Stomach (tissue), 4 donors: ENCODE results near the gene XRCC1.

Experiments used
- POLR2A ChIP-seq, 4 donors: fragments of 450-650 bp; IDR thresholded peaks; one replicate each; pipeline ENCODE4 v1.6.1; 2016; ENCODE audit warnings: antibody characterized with exemption in 4 of 4, control low read depth in 2 of 4, mild to moderate bottlenecking in 1 of 4, moderate library complexity in 1 of 4
- TF ChIP-seq, protein P1 (sequence below), 7 experiments: fragments of 450-650 bp in 4 of 7; fragments of 200-600 bp in 3 of 7; sonication (generic) in 3 of 7; IDR thresholded peaks; one replicate each; pipeline ENCODE4 v1.5.1; 2016 to 2019; ENCODE audit warnings: antibody characterized with exemption in 7 of 7, control low read depth in 2 of 7, mild to moderate bottlenecking in 1 of 7

DNA sequence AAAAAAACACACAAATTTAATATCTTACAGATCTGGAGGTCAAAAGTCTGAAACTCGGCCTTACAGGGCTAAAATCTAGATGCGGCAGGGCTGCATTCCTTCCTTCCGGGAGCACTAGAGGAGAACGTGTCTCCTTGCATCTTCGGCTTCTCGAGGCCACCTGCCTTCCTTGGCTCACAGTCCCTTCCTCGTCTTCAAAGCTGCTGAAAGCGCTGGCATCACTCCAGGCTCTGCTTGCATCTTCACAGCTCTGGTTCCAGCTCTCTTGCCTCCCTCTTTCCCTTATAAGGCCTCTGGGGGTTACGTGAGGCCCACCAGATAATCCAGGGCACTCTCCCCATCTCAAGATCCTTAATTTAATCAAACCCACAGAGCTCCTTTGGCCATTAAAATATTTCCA, 10.5 kb downstream of the XRCC1 start:
- TF ChIP-seq, protein P1, sequence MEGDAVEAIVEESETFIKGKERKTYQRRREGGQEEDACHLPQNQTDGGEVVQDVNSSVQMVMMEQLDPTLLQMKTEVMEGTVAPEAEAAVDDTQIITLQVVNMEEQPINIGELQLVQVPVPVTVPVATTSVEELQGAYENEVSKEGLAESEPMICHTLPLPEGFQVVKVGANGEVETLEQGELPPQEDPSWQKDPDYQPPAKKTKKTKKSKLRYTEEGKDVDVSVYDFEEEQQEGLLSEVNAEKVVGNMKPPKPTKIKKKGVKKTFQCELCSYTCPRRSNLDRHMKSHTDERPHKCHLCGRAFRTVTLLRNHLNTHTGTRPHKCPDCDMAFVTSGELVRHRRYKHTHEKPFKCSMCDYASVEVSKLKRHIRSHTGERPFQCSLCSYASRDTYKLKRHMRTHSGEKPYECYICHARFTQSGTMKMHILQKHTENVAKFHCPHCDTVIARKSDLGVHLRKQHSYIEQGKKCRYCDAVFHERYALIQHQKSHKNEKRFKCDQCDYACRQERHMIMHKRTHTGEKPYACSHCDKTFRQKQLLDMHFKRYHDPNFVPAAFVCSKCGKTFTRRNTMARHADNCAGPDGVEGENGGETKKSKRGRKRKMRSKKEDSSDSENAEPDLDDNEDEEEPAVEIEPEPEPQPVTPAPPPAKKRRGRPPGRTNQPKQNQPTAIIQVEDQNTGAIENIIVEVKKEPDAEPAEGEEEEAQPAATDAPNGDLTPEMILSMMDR (IDR thresholded peaks at IDR 0.05): no peak
- no peak for TF ChIP-seq POLR2A (IDR thresholded peaks at IDR 0.05)
